Stimulated activated CD4-positive, alpha-beta T cell treated with anti-CD3 and anti-CD28 coated beads, TNF-alpha, amount 100 ng/mL, for 4 hours (primary cell): ENCODE results near the gene RGPD3.
"Not testable (repeated sequence)": the region's sequence is repeated elsewhere in the genome, so short reads cannot be mapped to it uniquely, and the experiment has no call there.

Experiments
- DNase-seq, 3 experiments: peaks; one replicate each; pipeline ENCODE4 v3.0.0-alpha.2; 2020; ENCODE audit warnings: low read depth in 3 of 3

Gene RGPD3

GRCh38 chr2:106486551-106487385 lies 18.6 kb upstream of the RGPD3 start, which contains the start of gene CD8B2:
CD8B2 (plus strand) TSS chr2:106487364; CDS start chr2:106487427, 63 bp downstream.
- not testable (repeated sequence) for DNase-seq

- DNase-seq: not testable (repeated sequence)
Observed at GRCh38 chr2:106479563-106479962, 11.3 kb upstream of the RGPD3 start.

GRCh38 chr2:106477647-106478046 lies 9.4 kb upstream of the RGPD3 start:
- not testable (repeated sequence) for DNase-seq

DNA sequence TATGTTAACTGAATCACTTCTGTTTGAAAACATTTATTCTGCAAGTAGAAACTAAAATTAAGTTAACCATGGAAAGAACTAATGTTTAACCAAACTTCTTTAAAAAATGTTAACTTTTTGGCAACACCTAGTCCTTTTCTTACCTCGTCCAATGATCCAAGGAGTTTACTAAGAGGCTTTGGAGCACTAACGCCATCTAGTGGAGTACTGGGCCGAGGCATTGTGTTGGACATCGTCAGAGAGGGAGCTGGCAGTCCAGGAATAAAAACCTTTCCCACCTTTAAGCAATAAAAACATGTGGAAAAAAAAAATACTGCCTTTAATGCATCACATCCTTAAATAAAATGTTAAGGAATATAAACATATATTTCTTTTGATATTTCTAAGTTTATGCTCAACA lies 2.4 kb upstream of the RGPD3 start:
- DNase-seq: peak in 1 of 3 experiments; percentile 11

DNA sequence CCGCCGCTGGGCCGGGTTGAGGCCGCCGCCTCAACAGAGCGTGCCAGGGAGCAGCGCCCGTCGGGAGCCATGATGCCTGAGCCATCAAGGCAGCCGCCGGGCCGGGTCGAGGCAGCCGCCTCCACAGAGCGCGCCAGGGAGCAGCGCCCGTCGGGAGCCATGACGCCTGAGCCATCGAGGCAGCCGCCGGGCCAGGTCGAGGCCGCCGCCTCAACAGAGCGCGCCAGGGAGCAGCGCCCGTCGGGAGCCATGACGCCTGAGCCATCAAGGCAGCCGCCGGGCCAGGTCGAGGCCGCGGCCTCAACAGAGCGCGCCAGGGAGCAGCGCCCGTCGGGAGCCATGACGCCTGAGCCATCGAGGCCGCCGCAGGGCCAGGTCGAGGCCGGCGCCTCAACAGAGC lies 697 bp downstream of the RGPD3 start:
- DNase-seq: not testable (repeated sequence)

- not testable (repeated sequence) for DNase-seq
Observed at GRCh38 chr2:106461882-106462281, 6.3 kb downstream of the RGPD3 start.

DNA sequence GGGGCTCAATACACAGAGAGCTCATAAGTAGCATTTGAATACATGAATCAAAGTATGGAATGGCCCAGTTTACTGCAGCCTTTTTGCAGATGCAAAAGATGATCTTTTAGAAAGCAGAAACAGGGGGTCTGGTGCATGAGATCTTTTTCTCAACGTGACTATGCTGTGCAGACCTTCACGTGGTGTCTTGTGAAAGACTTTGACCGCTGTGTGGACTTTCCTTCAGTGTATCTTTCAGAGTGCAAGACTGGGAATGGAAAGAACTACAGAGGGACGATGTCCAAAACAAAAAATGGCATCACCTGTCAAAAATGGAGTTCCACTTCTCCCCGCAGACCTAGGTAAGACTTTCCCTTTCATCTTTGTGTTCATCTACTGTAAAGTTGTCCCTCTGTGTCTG lies 77.5 kb downstream of the RGPD3 start:
- not testable (repeated sequence) for DNase-seq

DNA sequence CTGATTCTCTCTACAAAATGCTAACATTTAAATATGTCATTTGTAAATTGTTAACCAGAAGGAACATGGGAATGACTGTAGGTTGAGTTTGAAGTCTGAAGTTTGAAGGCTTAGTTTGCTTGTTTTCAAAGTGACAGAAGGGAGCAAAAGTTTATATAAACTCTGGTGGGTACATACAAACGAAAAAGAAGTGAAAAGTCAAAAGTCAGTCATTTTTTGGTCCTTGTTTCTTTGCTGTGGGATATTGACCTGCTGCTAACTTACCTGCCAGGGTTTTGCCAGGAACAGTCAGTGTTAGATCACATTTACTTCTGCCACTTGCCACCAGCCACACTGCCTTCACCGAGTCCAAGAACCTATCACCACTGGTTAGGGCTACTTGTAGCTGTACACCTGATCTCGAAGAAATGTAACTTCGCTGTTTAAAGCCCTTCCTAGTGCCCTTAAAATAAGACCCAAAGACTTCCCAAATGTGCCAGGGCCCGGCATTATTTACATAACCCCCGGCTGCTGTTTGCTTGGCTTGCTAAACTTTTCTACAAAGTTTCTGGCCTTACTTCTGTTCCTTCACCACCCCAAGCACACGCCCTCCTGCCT lies 79.3 kb downstream of the RGPD3 start:
- not testable (repeated sequence) for DNase-seq

DNA sequence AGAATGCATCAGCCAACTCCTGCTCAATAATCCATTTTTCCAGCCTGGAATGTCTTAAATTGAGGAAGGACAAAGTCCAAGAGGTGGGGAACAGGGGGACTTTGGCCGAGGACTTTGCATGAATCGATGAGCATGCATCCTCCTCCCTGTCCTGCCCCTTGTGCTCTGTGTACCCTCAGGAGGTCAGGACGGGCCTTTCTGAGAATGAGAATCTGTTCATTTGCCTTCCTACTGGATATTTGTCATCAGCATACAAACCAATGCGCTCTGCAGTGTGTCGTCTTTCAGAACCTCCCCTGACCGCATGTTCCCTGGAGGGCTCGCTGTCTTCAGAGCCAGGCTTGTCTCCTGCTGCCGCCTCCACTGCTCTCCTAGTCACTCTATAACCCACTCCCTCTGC lies 83.7 kb downstream of the RGPD3 start:
- DNase-seq: not testable (repeated sequence)

GRCh38 chr2:106381867-106382266 lies 86.3 kb downstream of the RGPD3 start:
- not testable (repeated sequence) for DNase-seq

DNA sequence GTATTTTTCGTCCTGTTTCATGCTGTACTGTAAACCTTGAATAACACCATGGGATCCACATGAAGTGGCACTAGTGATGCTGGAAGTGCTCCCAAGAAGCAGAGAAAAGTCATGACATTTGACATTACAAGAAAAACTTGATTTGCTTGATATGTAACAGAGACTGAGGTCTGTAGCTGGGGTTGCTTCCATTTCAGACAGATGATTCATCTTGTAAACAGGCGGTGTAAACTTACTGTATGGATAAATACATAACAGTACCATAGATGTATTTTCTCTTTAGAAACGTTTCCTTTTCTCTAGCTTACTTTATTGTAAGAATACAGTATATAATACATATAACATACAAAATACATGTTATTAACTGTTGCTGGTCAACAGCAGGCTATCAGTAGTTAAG lies 88.6 kb downstream of the RGPD3 start:
- not testable (repeated sequence) for DNase-seq

DNA sequence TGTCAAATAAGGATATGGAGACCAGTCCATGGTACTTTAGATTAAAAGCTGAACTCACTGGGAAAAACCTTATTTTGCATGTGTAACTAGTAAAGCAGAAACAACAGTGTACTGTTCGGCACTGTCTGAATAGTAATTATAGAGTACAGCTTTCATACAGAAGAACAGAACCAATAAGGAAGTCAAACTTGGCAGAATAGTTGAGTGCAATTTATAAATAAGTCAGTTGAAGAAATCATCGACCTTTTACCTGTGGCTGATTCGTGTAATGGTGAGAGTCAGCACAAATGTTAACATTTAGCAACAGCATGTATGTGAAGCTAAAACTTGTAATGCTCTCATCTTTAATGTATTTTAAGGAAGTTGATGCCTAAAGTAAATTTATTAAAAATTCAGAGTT lies 99.0 kb downstream of the RGPD3 start:
- not testable (repeated sequence) for DNase-seq

DNA sequence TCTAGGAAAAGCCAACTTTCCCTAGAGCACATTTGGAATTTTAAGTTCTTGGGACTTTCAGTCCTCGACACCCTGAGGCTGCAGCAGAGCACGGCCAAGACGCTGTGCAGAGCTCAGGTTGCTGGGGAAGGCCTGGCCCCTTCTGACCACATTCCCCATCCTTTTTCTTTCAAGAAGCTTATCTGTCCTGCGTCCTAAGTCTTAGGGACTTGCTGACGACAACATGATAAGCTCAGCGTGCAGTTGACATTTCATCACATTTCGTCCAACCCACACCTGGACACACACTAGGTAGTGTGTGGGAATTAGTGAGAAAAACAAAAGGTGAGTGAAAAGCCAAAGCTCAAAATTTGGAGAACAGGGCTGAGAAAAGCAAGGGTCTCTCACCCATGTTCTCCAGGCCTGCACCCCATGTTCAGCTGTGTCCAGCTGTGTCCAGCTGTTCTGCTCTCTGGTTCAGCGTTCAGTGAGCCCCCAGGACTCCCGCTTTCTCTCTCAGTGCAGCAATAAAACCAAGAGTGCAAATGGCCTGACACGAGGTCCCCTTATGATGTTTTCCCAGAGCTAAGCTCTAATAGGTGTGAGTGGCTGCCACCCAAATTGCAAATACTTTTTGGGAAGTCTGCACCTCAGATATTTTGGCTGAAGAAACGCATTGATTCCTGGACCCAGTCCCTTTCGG lies 101.9 kb downstream of the RGPD3 start:
- DNase-seq: no peak

GRCh38 chr2:106363791-106364190 lies 104.4 kb downstream of the RGPD3 start:
- no peak for DNase-seq

GRCh38 chr2:106362789-106363188 lies 105.4 kb downstream of the RGPD3 start:
- no peak for DNase-seq

DNA sequence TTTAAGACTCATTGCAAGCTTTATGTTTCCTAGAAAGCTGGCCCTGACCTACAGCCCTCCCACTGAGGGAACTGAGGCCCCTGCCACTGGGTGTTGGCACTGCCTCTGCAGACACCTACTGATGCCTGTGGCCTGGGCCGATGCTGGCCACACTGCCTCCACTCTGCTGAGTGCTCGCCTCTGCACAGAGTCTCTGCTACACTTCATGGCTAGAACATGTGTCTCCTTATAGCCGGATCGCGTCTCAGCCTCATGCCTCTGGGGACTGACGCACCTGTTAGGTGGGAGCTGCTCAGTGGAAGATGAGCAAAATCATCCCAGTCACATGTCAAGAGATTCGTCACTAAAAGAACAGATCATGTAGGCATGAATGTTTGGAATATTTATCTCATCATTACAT lies 108.7 kb downstream of the RGPD3 start:
- DNase-seq: no peak

DNA sequence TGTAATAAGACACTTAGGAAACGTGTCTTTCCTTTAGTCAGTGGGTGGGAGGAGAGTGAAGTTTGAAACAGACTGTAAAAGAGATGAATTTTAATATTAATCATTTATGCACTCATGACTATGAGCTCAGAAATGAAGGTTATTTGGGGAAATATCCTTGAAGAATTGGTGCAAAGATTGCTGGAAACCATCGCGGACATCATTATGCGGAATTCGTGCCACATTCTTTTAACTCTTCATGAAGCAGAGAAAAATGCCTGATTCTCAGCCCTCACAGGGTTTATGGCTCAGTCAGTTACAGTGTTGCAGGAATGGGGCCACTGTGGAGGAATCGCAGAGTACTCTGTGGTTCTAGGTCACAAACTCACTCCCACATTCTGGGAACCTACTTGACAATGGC lies 109.7 kb downstream of the RGPD3 start:
- DNase-seq: no peak

GRCh38 chr2:106358081-106358480 lies 110.1 kb downstream of the RGPD3 start:
- DNase-seq: no peak

DNA sequence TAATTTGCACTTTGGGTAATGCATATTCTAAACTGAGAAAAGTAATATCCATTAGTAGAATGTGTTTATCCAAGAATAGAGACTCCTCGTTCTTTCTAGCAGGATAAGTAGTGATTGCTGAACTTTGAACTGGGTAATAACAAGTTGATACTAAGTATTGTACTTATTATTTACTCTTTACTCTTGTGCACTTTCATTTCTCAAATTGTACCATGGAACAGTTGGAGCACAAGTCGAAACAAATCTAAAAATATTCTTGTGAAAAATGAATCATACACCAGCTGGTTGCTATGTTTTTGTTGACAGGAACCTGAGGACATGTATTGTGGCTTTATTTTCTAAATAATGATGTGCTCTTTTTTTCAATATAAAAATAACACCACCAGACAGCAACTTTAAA lies 111.9 kb downstream of the RGPD3 start:
- DNase-seq: no peak

GRCh38 chr2:106353676-106354075 lies 114.5 kb downstream of the RGPD3 start:
- no peak for DNase-seq

- DNase-seq: no peak
Observed at GRCh38 chr2:106350980-106351379, 117.2 kb downstream of the RGPD3 start.

DNA sequence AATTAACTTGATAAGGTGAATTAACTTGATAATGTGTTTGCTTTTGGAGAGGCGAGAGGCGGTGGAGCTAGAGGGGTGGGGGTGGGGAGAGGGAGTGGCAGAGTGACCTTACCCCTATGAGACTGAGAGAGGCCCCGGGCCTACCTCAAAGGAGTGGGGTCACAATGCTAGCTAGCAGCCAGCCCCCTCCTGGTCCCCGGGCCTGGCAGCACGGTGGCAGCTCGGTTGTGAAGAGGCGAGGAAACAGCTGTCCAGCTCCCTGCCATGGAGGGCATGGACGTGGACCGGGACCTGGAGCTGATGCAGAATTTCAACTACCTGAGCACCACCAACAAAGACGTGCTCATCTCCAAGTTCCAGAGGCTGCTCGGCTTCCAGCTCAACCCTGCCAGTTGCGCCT lies 123.9 kb downstream of the RGPD3 start:
- DNase-seq: no peak

GRCh38 chr2:106343274-106343673 lies 124.9 kb downstream of the RGPD3 start:
- no peak for DNase-seq
